GM23248 (cell line): ENCODE measurements around the gene STXBP6.

Experiments
- EZH2 ChIP-seq: fragments of 200-600 bp; sonication (generic); IDR thresholded peaks from 2 replicates; pipeline ENCODE4 v1.6.1; 2018; ENCODE audit warnings: antibody characterized with exemption, mild to moderate bottlenecking; ENCODE audit not compliant: insufficient read depth, poor library complexity, severe bottlenecking
- EZH2phosphoT487 ChIP-seq: fragments of 200-600 bp; sonication (generic); IDR thresholded peaks from 2 replicates; pipeline ENCODE4 v1.6.1; 2018; ENCODE audit warnings: antibody characterized with exemption, moderate library complexity, mild to moderate bottlenecking, low read depth; ENCODE audit not compliant: insufficient read depth

DNA sequence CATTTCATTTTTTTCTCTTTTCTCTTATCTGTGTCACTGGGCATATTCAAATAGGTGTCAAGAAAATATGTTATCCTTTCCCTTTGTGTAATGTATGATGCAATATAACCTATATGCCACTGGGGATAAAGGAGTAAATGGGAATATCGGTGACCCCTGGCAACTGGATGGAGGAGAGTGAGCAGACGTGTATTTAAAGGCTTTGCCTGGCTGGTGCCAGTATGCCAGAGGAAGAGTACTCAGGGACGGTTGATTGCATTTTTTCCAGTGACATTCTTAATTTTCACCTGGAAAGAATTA lies 12.0 kb upstream of the STXBP6 start:
- TF ChIP-seq EZH2: no peak
- TF ChIP-seq EZH2phosphoT487: no peak
